MCF 10A (cell line): ENCODE data around the gene C19orf73. TPM values are rescaled to one million over a fixed set of nuclear protein-coding genes. Genes with fewer than 3 reads are reported as not detected.
"Not testable (repeated sequence)": the region's sequence is repeated elsewhere in the genome, so short reads cannot be mapped to it uniquely, and the experiment has no call there.

Source experiments
- BruUV-seq: library from RNA; stranded (reverse); fragments of 400-500 nt; replicated peaks from 2 replicates; lab custom pipeline; 2021; lab: Mats Ljungman, UMichigan
- CTCF ChIA-PET: fragments of 300-600 bp; sonication (Branson Sonifier 250); formaldehyde crosslinking; extraction: SDS; loops from one replicate; lab custom pipeline; 2021; ENCODE audit warnings: antibody characterized with exemption, inconsistent platforms; lab: Yijun Ruan, JAX
- POLR2A ChIA-PET: fragments of 300-600, 350-650 bp; sonication (Branson Sonifier 250); formaldehyde crosslinking; extraction: SDS; loops from one replicate; lab custom pipeline; 2020; ENCODE audit warnings: antibody characterized with exemption, inconsistent platforms; lab: Yijun Ruan, JAX
- DNase-seq: peaks from one replicate; pipeline ENCODE4 v3.0.0-alpha.2; 2018; ENCODE audit not compliant: unreplicated experiment
- H3K27ac Mint-ChIP-seq: one replicate; pipeline ENCODE4 v1.8.0; 2022; ENCODE audit warnings: mild to moderate bottlenecking, low read depth, mixed read lengths; ENCODE audit not compliant: unreplicated experiment
- H3K27me3 Mint-ChIP-seq: one replicate; pipeline ENCODE4 v1.8.0; 2022; ENCODE audit warnings: mixed read lengths; ENCODE audit not compliant: insufficient read depth, unreplicated experiment
- H3K36me3 Mint-ChIP-seq: one replicate; pipeline ENCODE4 v1.8.0; 2022; ENCODE audit warnings: mild to moderate bottlenecking, moderate library complexity, mixed read lengths; ENCODE audit not compliant: insufficient read depth, unreplicated experiment
- H3K4me1 Mint-ChIP-seq: one replicate; pipeline ENCODE4 v1.8.0; 2022; ENCODE audit warnings: mixed read lengths; ENCODE audit not compliant: insufficient read depth, unreplicated experiment
- H3K4me3 Mint-ChIP-seq: one replicate; pipeline ENCODE4 v1.8.0; 2022; ENCODE audit warnings: mild to moderate bottlenecking, moderate library complexity, mixed read lengths; ENCODE audit not compliant: unreplicated experiment
- H3K9me3 Mint-ChIP-seq: one replicate; pipeline ENCODE4 v1.8.0; 2022; ENCODE audit warnings: mixed read lengths; ENCODE audit not compliant: unreplicated experiment
- CTCF ChIP-seq: fragments of 200-600 bp; IDR thresholded peaks from one replicate; pipeline ENCODE4 v1.8.0; 2022; ENCODE audit warnings: antibody characterized with exemption, mild to moderate bottlenecking; ENCODE audit not compliant: unreplicated experiment
- intact Hi-C: fragments of 100-400 bp; cut with micrococcal nuclease; formaldehyde crosslinking; loops from 2 replicates; pipeline ENCODE4 v1.14.1; 2022
- total RNA-seq: library from RNA; stranded (reverse); gene quantifications from 2 replicates; pipeline ENCODE4 v1.2.3, GENCODE V29; 2022

C19orf73 gene
- total RNA-seq, 1 experiment from 2014 or later: 3.2 TPM

GRCh38 chr19:49129238-49129583, 10.3 kb upstream of the C19orf73 start:
- intact Hi-C loops: no loop called here
- ChIA-PET CTCF (interaction anchor here (0.5 to 2.9 kb wide), 4 partner anchors 15 to 549 kb away, joined by 3 to 11 read pairs (median 6); partner anchors contain the start of gene LIN7B), POLR2A (interaction anchor here (0.7 to 2.8 kb wide), 5 partner anchors 12 to 75 kb away, joined by 3 to 19 read pairs (median 8); partner anchors contain the start of gene LIN7B)
- no peak for DNase-seq
- Mint-ChIP-seq H3K9me3 (no peaks in the 10 kb centered on the region), H3K36me3 (peaks cover 15% of the 10 kb centered on the region), H3K4me3 (no peak overlapping the region), H3K27ac (no peak overlapping the region), H3K4me1 (peaks cover 10% of the 10 kb centered on the region), H3K27me3 (no peaks in the 10 kb centered on the region)
- no TSS peak for BruUV-seq
- TF ChIP-seq CTCF: no peak

- ChIA-PET POLR2A (interaction anchor here (0.7 to 2.8 kb wide), 7 partner anchors 11 to 136 kb away, joined by 3 to 19 read pairs (median 8); partner anchors contain the start of genes GYS1, LIN7B and RUVBL2), CTCF (interaction anchor here (0.5 to 2.9 kb wide), 5 partner anchors 15 to 549 kb away, joined by 3 to 11 read pairs (median 3); partner anchors contain the start of gene LIN7B)
- Mint-ChIP-seq H3K27me3 (no peaks in the 10 kb centered on the region), H3K27ac (peak overlapping the region; percentile 25), H3K9me3 (no peaks in the 10 kb centered on the region), H3K36me3 (peaks cover 12% of the 10 kb centered on the region), H3K4me1 (peaks cover 10% of the 10 kb centered on the region), H3K4me3 (peak overlapping the region; percentile 70)
- BruUV-seq: no TSS peak
- intact Hi-C loops: no loop called here
- no peak for TF ChIP-seq CTCF
- DNase-seq: no peak
Measured at GRCh38 chr19:49128545-49129237, 9.7 kb upstream of the C19orf73 start.

- CTCF ChIA-PET: interaction anchor here (0.8 to 2.9 kb wide), 3 partner anchors 14 to 121 kb away, joined by 3 to 11 read pairs (median 5); partner anchors contain the start of gene LIN7B
- H3K36me3 Mint-ChIP-seq: peaks cover 12% of the 10 kb centered on the region
- H3K4me1 Mint-ChIP-seq: peaks cover 10% of the 10 kb centered on the region
- no TSS peak for BruUV-seq
- peak overlapping the region; percentile 70 for H3K4me3 Mint-ChIP-seq
- no peaks in the 10 kb centered on the region for H3K27me3 Mint-ChIP-seq
- DNase-seq: peak; percentile 99
- intact Hi-C loops: no loop called here
- H3K27ac Mint-ChIP-seq: peak overlapping the region; percentile 25
- no peak for TF ChIP-seq CTCF
- H3K9me3 Mint-ChIP-seq: no peaks in the 10 kb centered on the region
- POLR2A ChIA-PET: interaction anchor here (0.9 to 2.8 kb wide), 9 partner anchors 8 to 360 kb away, joined by 3 to 19 read pairs (median 7); partner anchors contain the start of genes GYS1, LIN7B, RPL13A and RUVBL2
Measured at GRCh38 chr19:49127674-49128544, 9.0 kb upstream of the C19orf73 start.

GRCh38 chr19:49127225-49127624, 8.3 kb upstream of the C19orf73 start:
- H3K9me3 Mint-ChIP-seq, H3K4me1 Mint-ChIP-seq, H3K36me3 Mint-ChIP-seq, intact Hi-C loops, H3K4me3 Mint-ChIP-seq, BruUV-seq, H3K27ac Mint-ChIP-seq, DNase-seq, H3K27me3 Mint-ChIP-seq: not testable (repeated sequence)
- ChIA-PET POLR2A (interaction anchor here (0.9 to 2.2 kb wide), 7 partner anchors 7 to 360 kb away, joined by 3 to 19 read pairs (median 5); partner anchors contain the start of genes GYS1, LIN7B, RPL13A and RUVBL2), CTCF (interaction anchor here (0.6 to 2.9 kb wide), 4 partner anchors 13 to 30 kb away, joined by 3 to 11 read pairs (median 4); partner anchors contain the start of gene LIN7B)
